ENCODE data around the gene SNAPC5.
"Not testable (repeated sequence)": the region's sequence is repeated elsewhere in the genome, so short reads cannot be mapped to it uniquely, and the experiment has no call there.

Gene SNAPC5, protein sequence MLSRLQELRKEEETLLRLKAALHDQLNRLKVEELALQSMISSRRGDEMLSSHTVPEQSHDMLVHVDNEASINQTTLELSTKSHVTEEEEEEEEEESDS

DNA sequence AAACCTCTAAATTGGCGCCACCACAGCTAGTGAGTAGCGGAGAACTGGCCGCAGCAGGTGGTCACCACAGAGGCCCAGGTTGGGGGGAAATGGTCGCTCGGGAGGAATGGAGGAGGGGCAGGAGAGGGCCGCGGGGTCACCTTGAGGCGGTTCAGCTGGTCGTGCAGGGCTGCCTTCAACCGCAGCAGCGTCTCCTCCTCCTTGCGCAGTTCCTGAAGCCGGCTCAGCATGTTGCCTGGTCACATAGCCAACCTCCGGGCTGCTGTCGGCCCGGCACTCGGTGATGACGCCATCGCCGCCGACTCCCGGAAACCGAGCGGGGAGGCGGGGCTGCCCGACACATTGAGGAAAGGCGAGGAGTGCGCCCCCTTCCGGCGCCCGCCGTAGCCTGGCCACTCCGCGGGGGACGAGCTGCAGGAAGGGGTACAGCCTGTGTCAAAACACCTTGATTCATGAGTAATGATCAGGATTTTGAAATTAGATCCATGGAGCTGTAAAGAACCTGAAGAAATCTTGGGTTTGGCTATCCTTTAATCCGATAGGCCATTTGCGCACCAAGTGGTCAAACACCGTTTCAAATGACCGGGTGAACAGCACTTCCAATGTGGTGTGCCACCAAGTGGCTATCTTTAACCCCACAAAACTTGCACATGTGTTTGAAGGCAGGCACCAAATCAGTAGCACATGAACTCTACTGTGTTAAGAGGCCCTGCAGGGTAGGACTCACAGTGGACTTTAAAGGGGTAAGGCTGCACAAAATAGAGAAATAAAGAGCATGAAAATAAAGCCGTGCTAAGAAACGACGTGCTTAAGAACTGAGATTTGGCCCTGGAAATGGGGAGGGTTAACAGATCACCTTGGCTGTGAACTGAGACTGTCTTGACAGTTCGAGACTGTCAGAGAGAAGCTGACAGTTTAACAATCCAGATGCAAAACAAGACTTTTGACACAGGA is at the start of gene SNAPC5:
SNAPC5 (minus strand) TSS at position 261 of the 954 bp plus-strand sequence; CDS start at position 230, 31 bp downstream.
- DNase-seq, result peak; percentile 98

DNA sequence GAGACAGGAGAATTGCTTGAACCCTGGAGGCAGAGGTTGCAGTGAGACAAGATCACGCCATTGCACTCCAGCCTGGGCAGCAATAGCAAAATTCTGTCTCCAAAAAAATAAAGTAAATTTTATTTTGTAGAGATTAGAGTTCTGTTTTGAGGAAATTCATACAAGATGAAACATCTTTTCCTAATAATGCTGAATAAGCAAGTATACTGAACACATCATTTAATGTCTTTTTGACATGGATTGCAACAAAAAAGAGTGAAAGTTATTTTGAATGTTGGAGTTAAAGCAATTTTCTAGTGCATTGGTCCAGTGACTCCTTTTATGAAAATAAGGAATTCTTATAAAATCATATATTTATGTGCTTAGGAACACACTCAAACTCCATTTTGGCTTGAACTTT is 47.7 kb upstream of the SNAPC5 start:
- no peak for DNase-seq

GRCh38 chr15:66542896-66543295 is 45.3 kb upstream of the SNAPC5 start:
- DNase-seq, result no peak

- no peak for DNase-seq
Measured at GRCh38 chr15:66535056-66535455, 37.5 kb upstream of the SNAPC5 start.

DNA sequence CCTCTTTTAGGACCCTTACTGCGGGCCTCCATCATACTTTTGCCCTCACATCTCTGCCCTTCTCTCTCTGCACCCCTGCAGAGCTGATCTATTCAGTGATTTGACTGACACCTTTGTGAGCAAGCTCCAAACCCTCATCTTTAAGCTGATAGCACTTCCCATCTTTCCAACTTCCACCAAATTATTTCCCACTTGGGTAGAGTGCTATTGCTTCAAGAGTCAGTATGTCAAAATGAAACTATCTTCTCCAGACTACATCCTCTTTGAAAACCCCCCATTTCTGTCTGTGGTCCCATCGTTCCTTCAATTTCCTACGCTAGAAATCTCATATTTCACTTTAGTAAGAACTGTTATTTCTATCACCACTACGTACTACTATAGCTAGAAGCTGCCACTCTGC is 27.3 kb upstream of the SNAPC5 start:
- no peak for DNase-seq

- DNase-seq, result no peak
Measured at GRCh38 chr15:66523926-66524325, 26.4 kb upstream of the SNAPC5 start.

- no peak for DNase-seq
Measured at GRCh38 chr15:66515901-66516322, 18.4 kb upstream of the SNAPC5 start.

GRCh38 chr15:66514586-66514985 is 17.0 kb upstream of the SNAPC5 start:
- no peak for DNase-seq

DNA sequence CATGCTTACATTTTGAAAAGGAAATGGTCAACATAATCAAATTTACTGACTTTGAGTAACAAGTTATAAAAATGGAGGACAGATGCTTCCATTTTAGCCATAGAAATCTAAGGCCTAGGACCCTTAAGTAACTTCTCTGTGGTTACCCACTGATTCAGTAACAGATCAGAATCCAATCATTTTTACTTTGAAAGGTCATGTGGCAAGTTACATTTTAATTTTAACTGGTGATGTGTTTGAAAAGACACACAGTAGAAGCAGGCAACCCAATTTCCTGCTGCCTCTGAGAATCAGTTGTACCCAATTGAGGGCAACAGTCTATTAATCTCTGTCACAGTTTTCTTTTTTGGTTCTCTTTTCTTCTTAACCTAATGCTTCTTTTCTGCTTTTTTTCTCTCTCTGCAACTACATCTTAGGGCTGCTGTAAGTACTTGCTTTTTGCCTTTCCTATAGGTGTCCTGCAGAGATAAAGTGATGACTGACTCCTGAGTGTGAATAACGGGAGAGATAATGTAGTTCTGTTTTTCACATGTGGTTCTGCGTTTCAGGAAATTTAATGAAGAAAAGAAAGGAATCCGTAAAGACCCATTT is 10.8 kb upstream of the SNAPC5 start:
- no peak for DNase-seq

DNA sequence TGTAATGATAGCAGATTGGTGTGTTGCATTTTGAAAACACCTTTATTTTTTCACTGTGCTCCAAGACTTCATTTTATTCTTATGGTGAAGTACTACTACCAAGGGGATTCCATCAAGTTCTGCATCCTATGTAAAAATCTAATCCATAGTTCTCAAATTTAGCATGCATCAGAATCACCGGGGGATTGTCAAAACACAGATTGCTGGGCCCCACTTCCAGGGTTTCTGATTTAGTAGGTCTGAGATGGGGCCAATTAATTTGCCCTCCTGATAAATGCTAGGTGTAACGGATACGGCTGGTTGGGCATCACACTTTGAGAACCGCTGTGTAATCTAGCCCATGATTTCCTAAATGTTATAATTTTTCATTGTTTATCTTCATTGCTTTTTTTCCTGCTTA is 8.3 kb upstream of the SNAPC5 start:
- no peak for DNase-seq

GRCh38 chr15:66505430-66505811 is 7.9 kb upstream of the SNAPC5 start:
- DNase-seq, result no peak

GRCh38 chr15:66504563-66505429 is 7.2 kb upstream of the SNAPC5 start, which contains the start of the genes RPL4 and ZWILCH:
RPL4 (minus strand) TSS chr15:66504855; CDS start chr15:66504790, 65 bp downstream.
ZWILCH (plus strand) TSS chr15:66505326; CDS start chr15:66505339, 13 bp downstream.
- DNase-seq, result peak; percentile 76

- DNase-seq, result no peak
Measured at GRCh38 chr15:66503780-66504562, 6.4 kb upstream of the SNAPC5 start.

GRCh38 chr15:66503041-66503648 is 5.6 kb upstream of the SNAPC5 start:
- not testable (repeated sequence) for DNase-seq

GRCh38 chr15:66502491-66502890 is 4.9 kb upstream of the SNAPC5 start:
- DNase-seq, result no peak

DNA sequence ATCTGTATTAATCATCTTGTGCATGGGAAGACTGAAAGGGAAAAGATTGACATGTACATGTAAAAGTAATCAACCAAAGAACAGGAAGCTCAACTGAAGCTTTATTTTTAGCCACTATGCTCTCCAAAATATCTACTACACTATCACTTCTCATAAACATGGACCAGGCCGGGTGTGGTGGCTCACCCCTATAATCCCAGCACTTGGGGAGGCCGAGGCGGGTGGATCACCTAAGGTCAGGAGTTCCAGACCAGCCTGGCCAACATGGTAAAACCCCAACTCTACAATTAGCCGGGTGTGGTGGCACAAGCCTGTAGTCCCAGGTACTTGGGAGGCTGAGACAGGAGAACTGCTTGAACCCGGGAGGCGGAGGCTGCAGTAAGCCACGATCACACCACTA is 2.8 kb upstream of the SNAPC5 start:
- not testable (repeated sequence) for DNase-seq

DNA sequence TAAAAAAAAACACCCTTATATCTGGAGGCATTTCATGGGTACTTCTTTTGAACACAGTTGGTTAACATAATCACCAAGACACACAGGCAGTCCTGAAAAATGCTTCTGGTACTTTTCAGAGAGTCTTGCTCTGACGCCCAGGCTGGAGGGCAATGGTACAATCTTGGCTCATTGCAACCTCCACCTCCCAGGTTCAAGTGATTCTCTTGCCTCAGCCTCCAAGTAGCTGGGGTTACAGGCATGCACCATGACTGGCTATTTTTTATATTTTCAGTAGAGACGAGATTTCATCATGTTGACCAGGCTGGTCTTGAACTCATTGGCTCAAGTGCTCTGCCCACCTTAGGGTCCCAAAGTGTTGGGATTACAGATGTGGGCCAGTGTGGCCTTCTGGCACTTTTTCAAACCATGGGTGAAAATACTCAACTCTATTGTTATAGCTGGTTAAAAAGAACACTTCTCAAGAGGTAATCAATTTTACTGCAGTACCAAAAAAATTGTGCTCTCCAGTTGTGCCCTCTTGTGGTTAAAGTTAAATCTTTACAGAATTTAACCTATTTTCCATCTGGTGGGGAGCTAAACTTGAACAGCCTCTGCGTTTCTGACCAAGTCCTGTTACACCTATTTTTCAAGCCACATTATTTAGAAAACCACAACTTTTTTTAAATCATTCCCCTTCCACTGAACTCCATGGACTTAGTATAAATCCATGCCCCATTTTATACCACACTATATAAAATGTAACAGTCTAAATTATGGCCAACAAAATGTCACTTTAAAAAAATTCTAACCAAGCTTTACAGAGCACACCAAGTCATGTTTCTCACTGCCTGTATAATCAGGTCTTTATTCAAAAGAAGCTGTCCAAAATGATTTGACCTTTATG is 1.2 kb upstream of the SNAPC5 start:
- DNase-seq, result no peak

DNA sequence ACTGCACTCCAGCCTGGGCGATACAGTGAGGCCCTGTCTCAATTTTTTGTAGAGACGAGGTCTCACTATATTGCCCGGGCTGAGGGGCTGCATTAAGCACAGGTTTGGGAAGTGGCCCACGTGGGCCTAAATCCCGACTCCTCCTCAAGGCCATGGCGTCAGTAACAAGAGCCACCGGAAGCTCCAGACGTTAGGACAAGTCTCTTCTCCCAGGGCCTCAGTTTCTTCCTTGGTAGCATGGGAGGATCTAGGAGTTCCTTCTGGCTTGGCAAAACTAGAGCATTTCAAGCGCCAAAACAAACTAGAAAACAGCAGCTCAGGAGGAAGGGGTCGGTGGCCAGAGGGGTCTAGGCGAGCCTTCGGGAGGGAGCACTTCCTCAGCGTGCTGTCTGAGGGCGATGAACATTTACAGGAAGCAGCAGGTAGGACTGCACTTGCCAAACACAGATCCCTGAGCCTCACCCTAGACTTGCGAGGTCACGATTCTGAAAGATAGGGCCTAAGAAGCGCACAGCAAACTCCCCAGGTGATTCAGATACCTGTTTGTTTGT is 536 bp downstream of the SNAPC5 start:
- no peak for DNase-seq

- DNase-seq, result no peak
Measured at GRCh38 chr15:66494262-66494661, 3.3 kb downstream of the SNAPC5 start.

DNA sequence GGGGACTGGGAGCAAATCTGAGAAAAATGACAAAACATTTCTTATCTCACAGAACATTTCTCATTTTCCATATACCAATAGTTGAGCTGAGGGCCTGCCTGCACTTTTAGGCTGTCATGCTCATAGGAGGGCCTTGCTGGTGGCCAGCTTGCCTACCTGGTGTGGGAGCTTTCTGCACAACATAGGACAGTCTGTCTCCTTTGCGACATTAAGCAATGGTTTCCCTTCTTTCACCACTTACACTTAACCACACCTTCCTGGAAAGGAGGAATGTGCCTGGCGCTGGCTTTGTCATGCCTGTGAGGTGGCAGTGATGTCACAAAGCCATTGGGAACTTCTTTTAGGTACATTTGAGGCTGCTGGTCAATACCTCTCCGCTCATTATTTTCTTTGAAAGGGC is 5.7 kb downstream of the SNAPC5 start:
- no peak for DNase-seq

Measured in stimulated activated CD4-positive, alpha-beta T cell treated with anti-CD3 and anti-CD28 coated beads, Interleukin-12 subunit alpha, Interleukin-12 subunit beta, amount 100 ng/mL, for 4 hours (primary cell).